ENCODE measurements around the gene ZC3H10.
"Not testable (repeated sequence)": the region's sequence is repeated elsewhere in the genome, so short reads cannot be mapped to it uniquely, and the experiment has no call there.

ZC3H10 gene

DNA sequence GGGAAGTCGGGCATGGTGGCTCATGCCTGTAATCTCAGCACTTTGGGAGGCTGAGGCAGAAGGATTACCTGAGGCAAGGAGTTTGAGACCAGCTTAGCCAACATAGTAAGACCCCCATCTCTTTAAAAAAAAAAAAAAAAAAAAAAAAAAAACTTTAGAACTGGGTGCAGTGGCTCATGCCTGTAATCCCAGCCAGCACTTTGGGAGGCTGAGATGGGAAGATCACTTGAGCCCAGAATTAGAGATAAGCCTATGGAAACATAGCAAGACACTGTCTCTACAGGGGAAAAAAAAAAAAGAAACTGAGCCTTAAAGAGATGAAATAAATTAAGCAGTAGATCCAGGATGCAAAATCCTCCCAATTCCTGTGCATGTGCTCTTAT, 15.4 kb upstream of the ZC3H10 start:
- DNase-seq (ENCODE audit: low spot score): no peak

DNA sequence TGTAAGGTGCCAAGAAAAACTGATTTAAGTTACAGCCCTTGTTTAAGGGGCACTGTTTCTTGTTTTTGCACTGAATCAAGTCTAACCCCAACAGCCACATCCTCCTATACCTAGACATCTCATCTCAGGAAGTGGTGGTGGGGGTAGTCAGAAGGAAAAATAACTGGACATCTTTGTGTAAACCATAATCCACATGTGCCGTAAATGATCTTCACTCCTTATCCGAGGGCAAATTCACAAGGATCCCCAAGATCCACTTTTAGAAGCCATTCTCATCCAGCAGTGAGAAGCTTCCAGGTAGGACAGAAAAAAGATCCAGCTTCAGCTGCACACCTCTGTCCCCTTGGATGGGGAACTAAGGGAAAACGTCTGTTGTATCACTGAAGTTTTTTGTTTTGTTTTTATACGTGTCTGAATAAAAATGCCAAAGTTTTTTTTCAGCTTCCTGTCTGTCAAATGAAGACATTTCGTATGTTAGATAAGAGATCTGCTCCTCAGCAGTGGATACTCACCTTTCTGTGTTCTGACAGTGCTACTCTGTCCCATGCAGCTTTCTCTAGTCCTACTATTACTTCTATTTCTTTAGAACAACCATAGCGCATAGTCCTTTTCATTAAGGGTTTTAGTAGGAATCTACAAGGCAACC, 14.9 kb upstream of the ZC3H10 start:
- DNase-seq (ENCODE audit: low spot score): no peak

DNA sequence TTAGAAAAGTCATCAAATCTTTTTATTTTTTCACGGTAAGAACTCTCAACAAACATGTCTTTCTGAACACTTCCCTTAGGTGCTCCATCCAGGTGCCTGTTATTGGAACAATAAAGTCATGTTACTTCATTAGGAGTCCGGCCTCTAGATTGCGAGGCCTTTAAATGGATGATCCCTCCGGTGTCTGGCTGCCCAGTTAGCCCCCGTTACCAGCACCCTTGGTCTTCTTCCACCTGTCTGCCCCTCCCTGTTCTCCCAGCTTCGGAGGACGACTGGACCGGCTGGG, 14.3 kb upstream of the ZC3H10 start:
- DNase-seq (ENCODE audit: low spot score): no peak

DNA sequence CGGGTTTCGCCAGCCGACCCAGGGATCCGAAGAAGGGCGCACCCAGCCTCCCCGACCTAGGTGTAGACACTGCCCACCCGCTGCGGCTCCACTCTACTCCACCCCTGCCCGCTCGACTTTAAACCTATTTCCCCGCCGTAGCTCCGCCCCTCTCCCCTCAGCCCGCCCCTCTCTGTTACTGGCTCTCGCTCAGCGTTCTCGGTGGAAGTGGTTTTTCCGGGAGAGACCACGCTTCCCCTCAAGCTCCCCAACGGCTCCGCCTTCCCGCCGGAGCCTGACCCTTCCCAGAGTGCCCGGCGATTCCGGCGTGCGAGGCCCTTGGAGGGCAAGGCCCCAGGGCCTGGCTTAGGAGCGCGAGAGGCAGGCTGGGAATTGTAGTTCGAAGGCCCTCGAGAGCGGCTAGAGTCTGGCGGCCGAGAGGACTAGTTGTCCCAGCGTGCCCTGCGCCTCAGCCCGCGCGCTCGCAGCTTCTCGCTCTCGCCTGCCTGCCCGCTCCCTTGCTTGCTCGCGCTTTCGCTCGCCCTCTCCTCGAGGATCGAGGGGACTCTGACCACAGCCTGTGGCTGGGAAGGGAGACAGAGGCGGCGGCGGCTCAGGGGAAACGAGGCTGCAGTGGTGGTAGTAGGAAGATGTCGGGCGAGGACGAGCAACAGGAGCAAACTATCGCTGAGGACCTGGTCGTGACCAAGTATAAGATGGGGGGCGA, 13.8 kb upstream of the ZC3H10 start, which contains the start of gene PA2G4:
Gene PA2G4 (plus strand): TSS at position 451 of the 706 bp plus-strand sequence. CDS start 179 bp downstream, at position 630.
- DNase-seq (ENCODE audit: low spot score): peak; percentile 99

DNA sequence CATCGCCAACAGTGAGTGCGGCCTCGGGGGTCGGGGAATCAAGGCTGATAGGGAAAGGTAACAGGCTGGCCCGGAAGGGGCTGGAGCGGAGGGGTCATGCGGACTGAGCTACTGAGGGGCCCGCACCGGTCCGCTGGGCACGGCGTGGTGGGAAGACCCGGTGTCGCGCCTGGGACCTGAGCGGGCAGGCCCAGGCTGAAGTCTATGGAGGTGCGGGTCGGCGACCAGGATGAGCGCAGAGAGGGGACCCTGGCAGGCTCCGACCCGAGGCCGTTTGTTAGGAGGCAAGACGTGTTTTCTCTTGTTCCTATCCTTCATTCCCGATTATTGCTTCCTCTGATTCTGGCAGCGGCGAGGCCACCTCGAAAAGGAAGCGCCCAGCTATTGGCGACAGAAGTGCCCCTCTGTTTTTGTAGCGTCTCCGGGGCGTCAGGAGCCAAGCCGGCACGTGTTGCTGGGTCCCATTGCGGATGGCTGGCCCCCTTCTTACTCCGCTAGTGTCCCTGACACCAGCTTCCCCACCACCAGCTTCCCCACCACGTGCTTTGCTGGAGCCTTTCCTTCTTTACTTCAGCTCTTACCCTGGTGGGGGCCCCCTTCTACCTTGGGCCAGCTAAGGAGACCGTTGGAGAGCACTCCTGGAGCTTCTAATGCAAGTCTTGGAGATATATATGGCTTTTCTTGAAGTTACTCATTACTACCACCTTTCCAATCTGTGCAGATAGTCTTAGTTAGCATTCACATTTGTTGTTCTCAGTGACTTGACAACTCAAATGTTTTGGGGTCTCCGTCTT, 13.1 kb upstream of the ZC3H10 start:
- DNase-seq (ENCODE audit: low spot score): no peak

DNA sequence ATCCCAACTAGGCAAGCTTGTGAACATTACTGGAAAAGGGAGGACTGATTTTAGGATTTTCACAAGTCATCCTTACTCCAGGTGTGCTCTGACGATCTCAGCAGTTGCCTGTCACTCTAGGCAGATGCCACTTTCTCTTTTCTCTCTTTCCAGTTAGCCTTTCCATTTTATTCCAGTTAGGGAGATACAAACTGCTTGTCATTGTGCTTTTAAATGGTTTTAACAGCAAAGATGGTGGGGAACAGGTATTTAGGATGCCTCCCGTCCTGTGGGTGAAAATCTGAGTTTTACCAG, 12.5 kb upstream of the ZC3H10 start:
- no peak for DNase-seq (ENCODE audit: low spot score)

DNA sequence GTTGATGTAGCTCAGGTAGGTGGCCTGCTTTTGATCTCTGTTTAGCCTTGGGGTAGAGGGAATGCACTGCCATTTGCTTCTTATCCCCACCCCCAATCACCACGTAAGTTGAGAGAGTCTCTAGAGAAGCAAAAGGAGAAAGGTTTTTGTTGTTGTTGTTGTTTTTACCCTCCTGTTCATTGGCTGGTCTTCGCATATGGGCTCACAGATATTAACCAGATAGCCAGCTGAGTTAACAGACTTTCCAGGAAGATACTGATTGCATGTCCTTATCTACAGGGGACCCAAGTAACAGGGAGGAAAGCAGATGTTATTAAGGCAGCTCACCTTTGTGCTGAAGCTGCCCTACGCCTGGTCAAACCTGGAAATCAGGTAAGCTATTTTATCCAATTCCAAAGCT, 10.8 kb upstream of the ZC3H10 start:
- DNase-seq (ENCODE audit: low spot score): no peak

DNA sequence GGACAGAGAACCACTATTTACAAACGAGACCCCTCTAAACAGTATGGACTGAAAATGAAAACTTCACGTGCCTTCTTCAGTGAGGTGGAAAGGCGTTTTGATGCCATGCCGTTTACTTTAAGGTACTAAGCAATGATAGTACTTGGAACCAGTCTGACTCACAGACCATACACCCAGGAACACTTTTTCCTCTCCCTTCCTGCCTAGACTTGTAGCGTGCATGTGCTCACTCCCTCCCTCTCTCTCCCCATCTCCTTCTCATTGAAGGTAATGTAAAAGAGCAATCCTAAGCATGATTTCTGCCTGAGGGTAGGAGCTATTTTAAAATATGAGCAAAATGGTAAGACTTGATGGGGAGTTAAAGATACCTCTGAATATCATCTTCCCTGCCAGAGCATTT, 7.5 kb upstream of the ZC3H10 start:
- no peak for DNase-seq (ENCODE audit: low spot score)

DNA sequence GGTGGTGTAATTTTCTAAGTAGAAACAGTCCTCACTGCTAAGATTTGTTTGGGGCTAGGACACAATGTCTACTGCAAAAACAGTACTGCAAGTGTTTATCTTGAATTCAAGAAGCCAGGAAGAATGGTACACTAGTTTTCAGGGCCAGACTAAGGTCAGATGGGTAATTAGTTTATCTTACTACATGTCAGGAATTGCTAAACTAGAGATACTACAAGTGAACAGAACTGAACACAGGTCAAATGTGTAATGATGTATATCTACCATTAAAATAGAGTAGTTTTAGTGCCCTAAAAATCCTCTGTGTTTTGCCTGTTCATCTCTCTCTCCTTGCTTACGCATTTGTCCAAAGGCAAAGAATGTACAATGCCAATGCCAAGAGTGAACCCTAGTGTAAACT, 4.0 kb upstream of the ZC3H10 start:
- no peak for DNase-seq (ENCODE audit: low spot score)

DNA sequence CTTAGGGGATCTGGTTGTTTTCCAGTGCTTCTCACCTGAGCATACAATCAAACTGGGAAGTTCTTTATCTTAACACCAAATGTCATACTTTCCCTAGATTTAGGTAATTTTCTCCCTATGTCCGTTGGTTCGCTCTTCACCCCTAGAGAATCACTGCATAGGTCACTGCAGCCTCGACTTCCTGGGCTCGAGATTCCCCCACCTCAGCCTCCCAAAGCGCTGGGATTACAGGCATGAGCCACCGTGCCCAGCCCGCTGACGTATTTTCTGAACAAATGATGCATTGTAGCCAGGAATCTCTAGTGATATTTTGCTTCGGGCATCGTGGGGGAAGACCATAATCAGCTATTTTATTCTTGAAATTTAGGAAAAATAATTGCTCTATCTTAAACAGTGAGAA, 2.7 kb upstream of the ZC3H10 start:
- no peak for DNase-seq (ENCODE audit: low spot score)

DNA sequence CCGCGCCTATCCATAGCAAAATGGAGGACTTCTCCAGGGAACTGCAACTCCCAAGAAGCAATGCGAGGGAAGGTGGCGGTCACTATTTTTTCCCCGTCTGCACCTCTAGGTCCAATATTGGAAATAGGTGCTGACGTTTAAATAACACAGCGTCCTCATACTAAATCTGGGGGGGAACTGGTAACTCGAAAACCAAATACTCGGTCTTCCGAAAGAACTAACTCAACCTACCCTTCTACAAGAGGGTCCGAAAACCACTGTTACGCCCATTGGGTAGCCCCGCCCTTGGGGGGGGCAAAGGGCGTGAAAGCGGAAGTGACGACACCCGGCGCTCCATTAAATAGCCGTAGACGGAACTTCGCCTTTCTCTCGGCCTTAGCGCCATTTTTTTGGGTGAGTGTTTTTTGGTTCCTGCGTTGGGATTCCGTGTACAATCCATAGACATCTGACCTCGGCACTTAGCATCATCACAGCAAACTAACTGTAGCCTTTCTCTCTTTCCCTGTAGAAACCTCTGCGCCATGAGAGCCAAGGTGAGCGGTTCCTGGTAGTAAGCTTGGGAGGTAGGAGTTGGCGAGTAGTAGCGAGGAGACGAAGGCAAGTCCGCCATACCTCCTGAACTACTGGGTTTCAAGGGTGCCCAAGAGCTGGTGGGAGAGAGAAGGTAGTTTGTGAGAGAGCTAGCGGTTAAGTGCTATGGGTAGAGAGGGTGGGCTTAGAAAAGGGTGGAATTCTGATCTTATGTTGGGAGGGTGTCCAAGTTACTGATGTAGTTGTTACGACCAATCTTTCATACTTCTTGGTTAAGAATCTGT, 1.6 kb upstream of the ZC3H10 start, which contains the start of gene RPL41:
Gene RPL41 (plus strand): TSS at position 367 of the 815 bp plus-strand sequence.
- peak; percentile 97 for DNase-seq (ENCODE audit: low spot score)

DNA sequence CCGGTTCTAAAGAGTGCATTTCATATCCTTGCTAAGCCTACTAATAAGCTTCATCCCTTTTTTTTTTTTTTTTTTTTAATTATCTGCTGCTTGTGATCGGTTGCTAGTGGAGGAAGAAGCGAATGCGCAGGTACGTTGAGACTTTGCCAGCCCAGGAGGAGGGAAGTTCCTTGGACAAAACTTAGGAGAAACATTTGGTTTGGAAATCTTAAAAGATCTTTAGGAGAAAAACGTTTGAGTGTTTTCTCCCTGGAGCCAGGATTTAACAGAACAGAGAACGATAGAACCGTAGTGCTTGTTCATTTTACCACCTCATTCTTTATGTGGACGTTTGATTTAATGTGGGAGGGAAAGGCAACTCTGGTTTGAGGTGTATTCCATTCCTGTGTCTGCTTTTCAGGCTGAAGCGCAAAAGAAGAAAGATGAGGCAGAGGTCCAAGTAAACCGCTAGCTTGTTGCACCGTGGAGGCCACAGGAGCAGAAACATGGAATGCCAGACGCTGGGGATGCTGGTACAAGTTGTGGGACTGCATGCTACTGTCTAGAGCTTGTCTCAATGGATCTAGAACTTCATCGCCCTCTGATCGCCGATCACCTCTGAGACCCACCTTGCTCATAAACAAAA, 872 bp upstream of the ZC3H10 start:
- not testable (repeated sequence) for DNase-seq (ENCODE audit: low spot score)

DNA sequence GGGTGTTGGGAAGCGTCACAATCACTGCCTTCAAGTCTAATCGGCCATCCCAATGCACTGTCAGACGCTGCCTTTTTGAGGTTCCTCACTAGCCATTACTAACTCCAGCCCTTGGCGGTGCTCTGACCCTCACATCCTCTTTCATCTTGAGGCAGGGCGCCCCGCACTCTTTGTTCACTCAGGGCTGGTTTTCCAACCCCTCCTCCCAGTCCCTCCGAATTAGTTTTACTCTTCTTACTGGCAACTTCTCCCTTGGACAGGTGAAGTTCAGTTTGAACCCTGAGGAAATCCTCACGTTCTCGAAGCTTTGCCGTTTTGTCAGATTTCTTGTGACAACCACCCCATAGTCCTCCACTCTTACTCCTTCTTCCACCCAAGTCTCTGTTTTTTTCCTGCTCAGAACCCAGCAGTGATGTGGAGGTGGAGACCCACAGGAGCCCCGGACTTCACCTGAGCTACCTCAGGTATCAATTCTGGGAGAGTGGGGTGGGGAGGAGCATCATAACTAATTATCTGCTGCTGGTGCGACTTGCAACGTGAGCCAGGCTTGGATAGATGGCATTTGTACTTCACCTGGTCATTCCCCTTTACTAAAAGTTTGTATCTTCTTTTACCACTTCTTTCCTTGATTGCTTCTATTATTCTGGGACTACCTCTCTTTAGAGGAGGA, 757 bp downstream of the ZC3H10 start:
- DNase-seq (ENCODE audit: low spot score): no peak

DNA sequence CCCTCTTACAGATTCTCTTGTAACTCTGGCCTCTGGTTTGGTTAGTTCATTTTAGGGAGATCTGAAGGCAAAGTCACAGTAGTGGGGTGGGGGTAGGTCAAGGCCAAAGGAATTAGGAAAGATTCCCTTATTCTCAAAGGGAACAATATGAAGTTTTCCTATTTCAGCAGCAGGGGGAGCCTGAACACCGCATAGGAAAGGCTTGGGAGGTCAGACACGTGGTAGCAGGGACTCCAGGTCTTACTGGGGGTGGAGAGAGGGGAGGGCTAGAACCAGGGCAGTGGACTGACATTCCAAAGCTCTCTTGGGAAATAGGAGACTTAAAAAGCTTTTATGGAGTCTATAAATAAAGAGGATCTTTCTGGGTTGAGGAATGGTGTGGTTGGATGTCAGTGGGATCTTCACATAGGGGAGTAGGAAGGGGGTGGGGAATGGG, 1.3 kb downstream of the ZC3H10 start:
- peak; percentile 85 for DNase-seq (ENCODE audit: low spot score)

DNA sequence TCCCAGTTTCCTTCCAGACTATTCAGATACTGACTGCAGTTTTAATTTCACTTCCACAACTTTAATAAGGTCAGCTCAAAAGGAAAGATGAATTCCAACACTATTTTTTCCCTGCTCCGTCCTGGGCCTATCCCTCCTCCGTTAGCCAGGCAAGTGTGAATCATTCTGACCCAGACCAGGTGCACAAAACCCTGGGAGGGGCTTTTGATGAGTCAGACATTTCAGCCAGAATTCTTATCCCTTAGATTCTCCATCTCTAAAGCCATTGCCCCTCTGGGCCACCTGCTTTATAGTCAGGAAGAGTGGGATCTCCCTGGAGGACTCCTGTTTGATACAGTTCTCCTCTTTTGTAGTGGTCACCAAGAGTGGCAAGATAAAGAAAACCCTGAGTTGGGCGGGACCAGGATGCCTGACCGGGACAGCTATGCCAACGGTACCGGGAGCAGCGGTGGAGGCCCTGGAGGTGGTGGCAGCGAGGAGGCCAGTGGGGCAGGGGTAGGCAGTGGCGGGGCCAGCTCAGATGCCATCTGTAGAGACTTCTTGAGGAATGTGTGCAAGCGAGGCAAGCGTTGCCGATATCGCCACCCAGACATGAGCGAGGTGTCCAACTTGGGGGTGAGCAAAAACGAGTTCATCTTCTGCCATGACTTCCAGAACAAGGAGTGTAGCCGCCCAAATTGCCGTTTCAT, 2.2 kb downstream of the ZC3H10 start:
- DNase-seq (ENCODE audit: low spot score): no peak

DNA sequence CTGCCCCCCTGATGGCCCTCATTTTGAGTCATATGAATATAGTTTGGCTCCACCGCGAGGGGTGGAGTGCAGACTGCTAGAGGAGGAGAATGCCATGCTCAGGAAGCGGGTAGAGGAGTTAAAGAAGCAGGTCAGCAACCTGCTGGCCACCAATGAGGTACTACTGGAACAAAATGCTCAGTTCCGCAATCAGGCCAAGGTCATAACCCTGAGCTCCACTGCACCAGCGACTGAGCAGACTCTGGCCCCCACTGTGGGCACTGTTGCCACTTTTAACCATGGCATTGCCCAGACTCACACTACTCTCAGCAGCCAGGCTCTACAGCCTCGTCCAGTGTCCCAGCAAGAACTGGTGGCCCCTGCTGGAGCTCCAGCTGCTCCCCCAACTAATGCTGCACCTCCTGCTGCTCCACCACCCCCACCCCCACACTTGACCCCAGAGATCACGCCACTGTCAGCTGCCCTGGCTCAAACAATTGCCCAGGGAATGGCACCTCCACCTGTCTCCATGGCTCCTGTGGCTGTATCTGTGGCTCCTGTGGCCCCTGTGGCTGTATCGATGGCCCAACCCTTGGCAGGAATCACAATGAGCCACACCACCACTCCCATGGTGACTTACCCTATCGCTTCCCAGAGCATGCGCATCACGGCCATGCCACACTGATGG, 3.3 kb downstream of the ZC3H10 start:
- no peak for DNase-seq (ENCODE audit: low spot score)

DNA sequence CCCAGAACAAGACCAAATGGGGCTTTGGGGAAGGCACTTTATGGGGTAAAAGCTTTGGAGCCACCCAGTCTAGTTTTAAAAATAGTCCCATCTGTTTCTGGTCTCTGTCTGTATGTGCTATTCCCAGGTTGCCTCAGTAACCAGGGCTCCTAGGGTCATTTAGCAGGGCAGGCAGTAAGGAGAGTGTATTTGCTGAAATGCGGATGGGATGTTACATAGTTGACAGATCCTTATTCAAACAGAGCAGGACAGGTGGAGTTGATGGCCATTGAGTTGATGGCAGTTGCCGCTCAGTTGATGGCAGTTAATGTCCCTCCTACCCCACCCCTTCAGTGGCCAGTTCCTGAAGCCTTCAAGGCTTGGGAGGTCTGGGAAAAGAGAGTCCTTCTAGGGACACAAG, 4.6 kb downstream of the ZC3H10 start:
- DNase-seq (ENCODE audit: low spot score): no peak

DNA sequence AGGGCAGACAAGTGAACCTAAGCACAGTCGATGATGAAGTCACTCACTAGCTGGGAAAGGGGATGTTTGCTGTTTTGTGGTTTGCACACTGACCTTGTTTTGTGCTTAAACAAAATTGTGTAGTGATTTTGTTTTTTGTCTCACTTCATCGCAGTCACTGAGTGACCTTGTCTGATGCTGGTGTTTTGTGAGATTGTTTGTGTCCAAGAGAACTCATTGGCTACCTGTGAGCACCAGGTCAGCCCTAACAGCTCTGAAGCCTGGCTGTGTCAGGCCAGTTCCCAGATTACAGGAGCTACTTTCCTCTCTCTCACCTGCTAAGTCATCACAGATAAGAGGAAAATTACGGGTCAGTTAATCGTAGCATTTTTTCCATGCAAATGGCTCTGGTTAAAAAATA, 6.1 kb downstream of the ZC3H10 start:
- DNase-seq (ENCODE audit: low spot score): no peak

DNA sequence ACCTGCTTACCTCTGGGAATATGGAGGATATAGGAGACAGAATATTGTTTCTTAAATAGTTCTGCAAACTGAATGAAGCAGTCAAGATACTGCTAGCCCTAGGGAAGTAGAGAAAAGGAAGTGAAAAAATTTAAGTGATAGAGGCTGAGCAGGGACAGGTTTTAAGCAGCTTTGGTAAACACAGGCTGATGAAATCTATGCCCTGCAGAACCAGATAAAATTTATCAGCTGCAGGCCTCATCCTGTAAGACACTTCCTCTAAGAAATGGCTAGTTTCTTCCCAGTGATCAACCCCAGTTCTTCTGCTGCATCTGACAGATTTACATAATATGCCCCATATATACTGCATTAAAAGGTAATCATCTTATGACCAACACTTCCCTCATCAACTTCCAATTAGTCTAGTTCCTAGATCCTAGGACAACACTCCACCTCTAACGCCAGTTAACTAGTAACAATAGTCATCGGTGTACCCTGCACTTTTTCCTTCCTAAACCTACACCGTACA, 8.7 kb downstream of the ZC3H10 start:
- no peak for DNase-seq (ENCODE audit: low spot score)

DNA sequence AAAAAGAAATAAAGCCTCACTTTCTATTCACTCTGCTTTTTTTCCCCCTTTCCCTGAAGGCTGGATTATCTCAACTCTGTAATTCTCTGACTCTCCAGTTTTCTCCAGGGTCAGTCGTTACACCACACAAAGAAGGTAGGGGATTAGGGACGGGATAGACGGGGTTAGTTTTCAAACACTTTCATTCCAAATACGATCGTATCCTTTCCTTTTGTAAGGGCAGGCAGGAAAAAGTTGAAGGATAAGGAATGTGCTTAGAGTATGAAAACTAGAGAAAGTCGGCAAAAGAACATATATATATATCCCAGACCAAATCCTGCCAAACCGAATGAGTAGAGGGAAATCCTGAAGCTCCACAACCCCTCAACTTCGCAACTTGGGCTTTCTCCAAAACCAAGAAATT, 9.4 kb downstream of the ZC3H10 start:
- DNase-seq (ENCODE audit: low spot score): no peak
